Measurements from ENCODE around the gene CRELD1.

DNA sequence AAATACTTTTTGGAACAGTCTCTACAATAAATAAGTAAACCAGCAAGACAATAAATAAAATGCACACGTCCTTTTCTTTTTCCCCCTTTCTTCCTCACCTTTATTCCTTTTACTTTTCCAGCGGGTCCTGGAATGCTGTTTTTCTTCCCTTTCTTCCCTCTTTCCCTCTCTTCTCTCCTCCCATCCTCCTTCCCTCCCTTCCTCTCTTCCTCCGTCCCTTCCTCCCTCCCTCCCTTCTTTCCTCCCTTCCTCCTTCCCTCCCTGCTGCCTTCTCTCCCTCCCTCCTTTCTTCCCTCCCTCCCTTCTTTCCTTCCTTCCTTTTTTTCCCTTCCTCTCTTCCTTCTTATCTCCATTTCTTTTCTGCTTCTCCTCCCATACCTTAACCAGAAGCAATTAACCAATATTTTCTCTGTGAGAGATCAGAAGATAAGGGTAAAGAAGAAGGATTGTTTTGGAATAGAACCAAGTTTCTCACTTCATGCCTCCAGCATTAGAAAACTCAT lies 34.3 kb upstream of the CRELD1 start:
- TF ChIP-seq, protein P1, sequence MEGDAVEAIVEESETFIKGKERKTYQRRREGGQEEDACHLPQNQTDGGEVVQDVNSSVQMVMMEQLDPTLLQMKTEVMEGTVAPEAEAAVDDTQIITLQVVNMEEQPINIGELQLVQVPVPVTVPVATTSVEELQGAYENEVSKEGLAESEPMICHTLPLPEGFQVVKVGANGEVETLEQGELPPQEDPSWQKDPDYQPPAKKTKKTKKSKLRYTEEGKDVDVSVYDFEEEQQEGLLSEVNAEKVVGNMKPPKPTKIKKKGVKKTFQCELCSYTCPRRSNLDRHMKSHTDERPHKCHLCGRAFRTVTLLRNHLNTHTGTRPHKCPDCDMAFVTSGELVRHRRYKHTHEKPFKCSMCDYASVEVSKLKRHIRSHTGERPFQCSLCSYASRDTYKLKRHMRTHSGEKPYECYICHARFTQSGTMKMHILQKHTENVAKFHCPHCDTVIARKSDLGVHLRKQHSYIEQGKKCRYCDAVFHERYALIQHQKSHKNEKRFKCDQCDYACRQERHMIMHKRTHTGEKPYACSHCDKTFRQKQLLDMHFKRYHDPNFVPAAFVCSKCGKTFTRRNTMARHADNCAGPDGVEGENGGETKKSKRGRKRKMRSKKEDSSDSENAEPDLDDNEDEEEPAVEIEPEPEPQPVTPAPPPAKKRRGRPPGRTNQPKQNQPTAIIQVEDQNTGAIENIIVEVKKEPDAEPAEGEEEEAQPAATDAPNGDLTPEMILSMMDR (IDR thresholded peaks at IDR 0.05): no peak
- TF ChIP-seq EP300 (IDR thresholded peaks at IDR 0.05) (no peak), POLR2A (IDR thresholded peaks at IDR 0.05) (no peak), POLR2AphosphoS5 (IDR thresholded peaks at IDR 0.05) (no peak)
